K562 (cell line): ENCODE measurements around the gene ZNF585A. TPM values are rescaled to one million over a fixed set of nuclear protein-coding genes. Genes with fewer than 3 reads are reported as not detected.

Experiments
- CBFA2T2 ChIP-seq: fragments of 450-650 bp; conservative IDR thresholded peaks from 2 replicates; pipeline ENCODE4 v1.6.1; 2017; ENCODE audit warnings: mild to moderate bottlenecking
- CREB3 ChIP-seq: fragments of 450-650 bp; conservative IDR thresholded peaks from 2 replicates; pipeline ENCODE4 v1.6.1; 2016; ENCODE audit warnings: missing genetic modification characterization, low read depth, mild to moderate bottlenecking, missing compliant biosample characterization, moderate library complexity
- EGR1 ChIP-seq: fragments of 450-650 bp; conservative IDR thresholded peaks from 2 replicates; pipeline ENCODE4 v1.6.1; 2017; ENCODE audit warnings: mild to moderate bottlenecking
- ESRRA ChIP-seq: fragments of 450-650 bp; IDR thresholded peaks from 2 replicates; pipeline ENCODE4 v1.6.1; 2014; ENCODE audit warnings: low read depth, mild to moderate bottlenecking, moderate library complexity, borderline replicate concordance
- FOS ChIP-seq: IDR thresholded peaks from 3 replicates; pipeline ENCODE4 v1.6.1; 2011; ENCODE audit not compliant: insufficient read length; ENCODE audit errors: extremely low read depth
- FOXP1 ChIP-seq: sonication (generic); formaldehyde crosslinking; IDR thresholded peaks from 2 replicates; pipeline ENCODE4 v1.8.0; 2022; ENCODE audit warnings: mild to moderate bottlenecking, missing genetic modification reagents
- KAT8 ChIP-seq: fragments of 450-650 bp; IDR thresholded peaks from 2 replicates; pipeline ENCODE4 v1.6.1; 2016; ENCODE audit warnings: low read depth, mild to moderate bottlenecking
- MLX ChIP-seq, 2 experiments: fragments of 450-650 bp in 1 of 2; sonication (generic) in 1 of 2; formaldehyde crosslinking; conservative IDR thresholded peaks; 2 replicates each; pipeline versions ENCODE4 v1.4.0 to v1.8.1; 2020 to 2022; ENCODE audit warnings: mild to moderate bottlenecking in 1 of 2, missing genetic modification reagents in 1 of 2
- NR2F6 ChIP-seq: fragments of 450-650 bp; formaldehyde crosslinking; IDR thresholded peaks from 2 replicates; pipeline ENCODE4 v1.4.0; 2020; ENCODE audit warnings: mild to moderate bottlenecking
- OTX1 ChIP-seq: fragments of 450-650 bp; formaldehyde crosslinking; IDR thresholded peaks from 2 replicates; pipeline ENCODE4 v1.4.0; 2022; ENCODE audit warnings: mild to moderate bottlenecking
- PHB2 ChIP-seq: fragments of 450-650 bp; IDR thresholded peaks from 2 replicates; pipeline ENCODE4 v1.6.1; 2017; ENCODE audit warnings: low read depth
- POLR2B ChIP-seq: fragments of 450-650 bp; IDR thresholded peaks from 2 replicates; pipeline ENCODE4 v1.6.1; 2018; ENCODE audit warnings: low read depth; ENCODE audit not compliant: partially characterized antibody
- SIN3B ChIP-seq: fragments of 450-650 bp; IDR thresholded peaks from 2 replicates; pipeline ENCODE4 v1.6.1; 2017; ENCODE audit warnings: low read depth, mild to moderate bottlenecking, moderate library complexity
- SRSF3 ChIP-seq: fragments of 200-400 bp; formaldehyde crosslinking; IDR thresholded peaks from 2 replicates; pipeline ENCODE4 v1.6.1; 2016; ENCODE audit warnings: mild to moderate bottlenecking, low read length, moderate library complexity; ENCODE audit not compliant: insufficient read depth
- ZBTB33 ChIP-seq: sonication (generic); formaldehyde crosslinking; IDR thresholded peaks from 2 replicates; pipeline ENCODE4 v1.8.1; 2023; ENCODE audit warnings: mild to moderate bottlenecking, missing genetic modification reagents
- ZNF232 ChIP-seq: sonication (generic); formaldehyde crosslinking; IDR thresholded peaks from 2 replicates; pipeline ENCODE4 v1.8.0; 2022; ENCODE audit warnings: mild to moderate bottlenecking, missing genetic modification reagents
- ZNF609 ChIP-seq: sonication (generic); formaldehyde crosslinking; IDR thresholded peaks from 2 replicates; pipeline ENCODE4 v1.8.1; 2023; ENCODE audit warnings: missing genetic modification reagents, mild to moderate bottlenecking, borderline replicate concordance
- ZNF780A ChIP-seq: fragments of 250-450 bp; sonication (Bioruptor Pico); IDR thresholded peaks from 2 replicates; pipeline ENCODE4 v1.5.0; 2021; ENCODE audit warnings: mild to moderate bottlenecking
- ZNF785 ChIP-seq: fragments of 250-450 bp; sonication (Bioruptor Pico); IDR thresholded peaks from 2 replicates; pipeline ENCODE4 v1.4.0; 2020; ENCODE audit warnings: mild to moderate bottlenecking
- polyA plus RNA-seq, 8 experiments: library from polyadenylated mRNA; depleted of rRNA in 4 of 8; stranded (reverse) in 5 of 8; unstranded in 3 of 8; fragments of >200 nt; fragmentation: Nextera tagmentation in 2 of 8; fragmentation: Illumina TruSeq in 1 of 8; extraction: Ambion mirVana in 2 of 8; extraction: Trizol in 1 of 8; gene quantifications; 2 replicates each; pipeline versions ENCODE4 v1.2.1 to v1.2.3, GENCODE V29; 2011 to 2014; ENCODE audit warnings: inconsistent platforms in 1 of 8, missing spikeins in 1 of 8
- total RNA-seq, 7 experiments: library from RNA; depleted of rRNA in 6 of 7; stranded (reverse); fragments of >200 nt in 6 of 7; fragmentation: Illumina TruSeq in 2 of 7; extraction: Trizol in 2 of 7; gene quantifications; 2 replicates each; pipeline versions ENCODE4 v1.2.1 to v1.2.3, GENCODE V29; 2011 to 2021; ENCODE audit warnings: low replicate concordance in 1 of 7

The ZNF585A gene
- total and polyA plus RNA-seq, 9 of the 15 experiments (the other 6 are each of a cell fraction or from before 2014, with no cell fraction given) = 5.6 to 31.0 (median 8.5) TPM

- TF ChIP-seq ZBTB33 = no peak
- TF ChIP-seq NR2F6 (CRISPR knock-in tag) = no peak
- no peak for TF ChIP-seq ZNF785 (CRISPR knock-in tag)
- no peak for TF ChIP-seq ZNF232 (CRISPR knock-in tag)
- TF ChIP-seq PHB2 = peak; percentile 30; the same call in 1 of the 2 replicates
- peak; percentile 87 for TF ChIP-seq EGR1
- no peak for TF ChIP-seq ZNF780A (CRISPR knock-in tag)
- no peak for TF ChIP-seq MLX (CRISPR knock-in tag; conservative IDR thresholded peaks at IDR 0.05)
- 0 out of 2 replicates have a peak, but pooled peaks have one; percentile 46 for TF ChIP-seq OTX1 (CRISPR knock-in tag)
- TF ChIP-seq SRSF3 = no peak
- no peak for TF ChIP-seq FOS
- TF ChIP-seq ESRRA = no peak; the same call in 1 of the 2 replicates
- TF ChIP-seq CREB3 = 0 out of 2 replicates have a peak, but pooled peaks have one; percentile 35
- TF ChIP-seq POLR2B = peak; percentile 80
- no peak for TF ChIP-seq FOXP1 (CRISPR knock-in tag)
- TF ChIP-seq SIN3B = peak; percentile 98
- TF ChIP-seq ZNF609 = no peak
- no peak for TF ChIP-seq KAT8
- no peak for TF ChIP-seq CBFA2T2
These were observed 45.5 kb upstream of the ZNF585A start, which contains the start of gene ZNF383 (continued) for GRCh38 chr19:37217775-37218591.
